Measurements from ENCODE around the gene JAGN1. TPM values are rescaled to one million over a fixed set of nuclear protein-coding genes. Genes with fewer than 3 reads are reported as not detected.

The JAGN1 gene
- total RNA-seq (2022) (32.4 and 34.2 TPM in 2 replicates), Bru-seq, nascent RNA (percentile 86 among the genes with signal in this experiment), BruChase-seq, experiment 1, labeled RNA remaining after a 6-hour chase (percentile 83 among the genes with signal in this experiment), BruChase-seq, experiment 2, labeled RNA remaining after a 2-hour chase (percentile 92 among the genes with signal in this experiment)
- long read RNA-seq, transcript JAGN1-201 (2 exons, 1,675 nt) = major isoform, 68 of 77 reads
- long read RNA-seq, partial matches to known transcripts = 0 of 77 reads
- long read RNA-seq, other reads (novel, unspliced or antisense) = 8 of 77 reads

DNA sequence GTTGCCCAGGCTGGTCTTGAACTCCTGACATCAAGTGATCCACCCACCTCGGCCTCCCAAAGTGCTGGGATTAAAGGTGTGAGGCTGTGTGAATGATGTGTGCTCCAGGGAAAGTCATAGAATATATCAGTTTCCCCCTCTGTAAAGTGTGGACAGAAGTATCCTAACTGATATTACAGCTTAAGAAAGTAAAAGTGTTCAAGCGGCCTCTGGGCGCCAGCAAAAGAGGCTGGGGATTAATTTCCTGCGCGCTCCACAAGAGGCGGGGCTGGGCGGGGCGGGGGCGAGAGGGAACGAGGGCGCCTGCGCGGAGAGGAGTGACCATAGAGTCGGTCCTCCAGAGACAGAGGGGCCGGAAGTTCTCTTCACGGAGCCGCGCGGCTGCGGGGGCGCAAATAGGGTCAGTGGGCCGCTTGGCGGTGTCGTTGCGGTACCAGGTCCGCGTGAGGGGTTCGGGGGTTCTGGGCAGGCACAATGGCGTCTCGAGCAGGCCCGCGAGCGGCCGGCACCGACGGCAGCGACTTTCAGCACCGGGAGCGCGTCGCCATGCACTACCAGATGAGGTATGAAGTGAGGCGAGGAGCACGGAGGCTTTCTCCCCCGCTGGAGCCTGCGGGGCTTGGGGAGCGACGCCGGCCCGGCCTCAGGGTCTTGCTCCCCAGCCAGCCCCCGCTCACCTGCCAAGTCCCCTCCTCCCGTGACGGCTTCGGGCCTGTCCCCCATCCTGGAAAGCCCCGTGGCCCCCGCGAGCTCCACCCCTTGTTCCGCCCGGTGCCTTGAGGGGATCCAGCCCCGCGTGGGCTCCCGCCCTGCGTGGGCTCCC is at the start of gene JAGN1:
TSS of gene JAGN1 (plus strand) at position 362 of the 823 bp plus-strand sequence. CDS start at position 475, 113 bp downstream.
- no peaks in the 10 kb centered on the region for H3K27me3 Mint-ChIP-seq (ENCODE audit: unreplicated experiment)
- peak; percentile 86 for DNase-seq
- H3K9me3 Mint-ChIP-seq (ENCODE audit: low read depth, unreplicated experiment) = peaks cover 5% of the 10 kb centered on the region
- H3K4me3 Mint-ChIP-seq (ENCODE audit: low read depth, unreplicated experiment) = peak within 1 kb of the TSS; percentile 97
- CTCF ChIA-PET = interaction anchor here (1.6 kb wide), 1 partner anchor 12 kb away, joined by 3 read pairs; no protein-coding TSS in a partner anchor
- H3K27ac Mint-ChIP-seq (ENCODE audit: unreplicated experiment) = peak within 1 kb of the TSS; percentile 91
- H3K36me3 Mint-ChIP-seq (ENCODE audit: insufficient read depth, unreplicated experiment) = peaks cover 41% of the 10 kb centered on the region
- BruUV-seq (replicated peaks) = TSS peak; percentile 54
- TF ChIP-seq, protein P1, sequence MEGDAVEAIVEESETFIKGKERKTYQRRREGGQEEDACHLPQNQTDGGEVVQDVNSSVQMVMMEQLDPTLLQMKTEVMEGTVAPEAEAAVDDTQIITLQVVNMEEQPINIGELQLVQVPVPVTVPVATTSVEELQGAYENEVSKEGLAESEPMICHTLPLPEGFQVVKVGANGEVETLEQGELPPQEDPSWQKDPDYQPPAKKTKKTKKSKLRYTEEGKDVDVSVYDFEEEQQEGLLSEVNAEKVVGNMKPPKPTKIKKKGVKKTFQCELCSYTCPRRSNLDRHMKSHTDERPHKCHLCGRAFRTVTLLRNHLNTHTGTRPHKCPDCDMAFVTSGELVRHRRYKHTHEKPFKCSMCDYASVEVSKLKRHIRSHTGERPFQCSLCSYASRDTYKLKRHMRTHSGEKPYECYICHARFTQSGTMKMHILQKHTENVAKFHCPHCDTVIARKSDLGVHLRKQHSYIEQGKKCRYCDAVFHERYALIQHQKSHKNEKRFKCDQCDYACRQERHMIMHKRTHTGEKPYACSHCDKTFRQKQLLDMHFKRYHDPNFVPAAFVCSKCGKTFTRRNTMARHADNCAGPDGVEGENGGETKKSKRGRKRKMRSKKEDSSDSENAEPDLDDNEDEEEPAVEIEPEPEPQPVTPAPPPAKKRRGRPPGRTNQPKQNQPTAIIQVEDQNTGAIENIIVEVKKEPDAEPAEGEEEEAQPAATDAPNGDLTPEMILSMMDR (IDR thresholded peaks at IDR 0.05; ENCODE audit: unreplicated experiment) = no peak
- H3K4me1 Mint-ChIP-seq (ENCODE audit: low read depth, unreplicated experiment) = peaks cover 25% of the 10 kb centered on the region
- intact Hi-C loops (cut with micrococcal nuclease; ENCODE audit: unreplicated experiment) = no loop called here

DNA sequence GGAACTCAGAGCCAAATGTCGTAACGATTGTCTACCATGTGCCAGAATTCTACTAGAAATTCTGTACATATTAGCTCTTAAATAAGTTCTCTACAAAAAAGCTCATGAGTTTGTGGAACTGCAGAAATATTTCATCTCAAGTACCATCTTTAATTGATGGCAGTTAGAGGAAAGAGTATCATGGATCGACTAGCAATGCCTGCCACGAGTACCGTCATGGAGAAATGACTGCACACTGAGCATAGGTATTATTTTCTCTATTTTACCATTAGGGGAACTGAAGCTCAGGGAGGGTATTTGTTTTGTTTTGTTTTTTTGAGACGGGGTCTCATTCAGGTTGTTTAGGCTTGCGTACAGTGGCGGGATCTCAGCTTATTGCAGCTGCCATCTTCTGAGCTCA is 49.4 kb upstream of the JAGN1 start:
- peaks cover 10% of the 10 kb centered on the region for H3K4me1 Mint-ChIP-seq (ENCODE audit: low read depth, unreplicated experiment)
- TF ChIP-seq, protein P1 (IDR thresholded peaks at IDR 0.05; ENCODE audit: unreplicated experiment) = no peak
- H3K4me3 Mint-ChIP-seq (ENCODE audit: low read depth, unreplicated experiment) = no peak overlapping the region
- H3K27me3 Mint-ChIP-seq (ENCODE audit: unreplicated experiment) = no peaks in the 10 kb centered on the region
- H3K36me3 Mint-ChIP-seq (ENCODE audit: insufficient read depth, unreplicated experiment) = peaks cover 28% of the 10 kb centered on the region
- CTCF ChIA-PET = no interaction called here
- H3K9me3 Mint-ChIP-seq (ENCODE audit: low read depth, unreplicated experiment) = no peaks in the 10 kb centered on the region
- H3K27ac Mint-ChIP-seq (ENCODE audit: unreplicated experiment) = no peak overlapping the region
- intact Hi-C loops (cut with micrococcal nuclease; ENCODE audit: unreplicated experiment) = no loop called here
- no TSS peak for BruUV-seq (replicated peaks)
- no peak for DNase-seq

DNA sequence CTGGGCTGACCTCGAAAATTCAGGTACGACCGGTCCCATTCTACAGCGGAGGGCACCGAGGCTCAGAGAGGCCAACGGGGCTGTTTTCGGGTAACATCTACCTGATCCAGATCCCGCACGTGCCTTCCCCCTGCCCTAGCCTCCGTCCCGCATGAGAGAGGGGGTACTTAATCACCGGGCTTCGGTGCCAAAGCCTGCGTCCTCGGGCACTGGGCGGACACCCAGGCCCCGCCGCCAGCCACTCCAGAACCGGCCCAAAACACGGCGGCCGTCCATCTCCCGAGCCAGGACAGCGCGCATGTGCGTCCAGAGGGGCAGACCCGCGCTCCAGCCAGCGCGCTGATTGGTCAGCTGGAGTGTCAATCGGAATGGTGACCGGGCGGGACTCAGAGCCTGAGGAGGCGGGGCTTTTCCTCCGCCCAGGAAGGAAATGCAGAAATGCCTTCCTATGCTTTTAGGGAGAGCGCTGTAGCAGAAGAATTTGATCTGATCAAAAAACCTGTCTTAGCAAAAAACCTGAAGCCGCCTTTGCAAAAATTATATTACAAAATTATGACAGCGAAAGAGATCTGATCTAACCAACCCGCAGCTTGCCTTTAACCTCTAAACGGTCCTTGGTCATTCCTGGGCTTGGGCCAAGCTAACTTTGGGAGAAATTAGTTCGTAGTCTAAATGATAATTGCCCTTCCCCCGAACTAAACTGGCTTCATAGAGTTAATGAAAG is 46.5 kb upstream of the JAGN1 start, which contains the start of gene RPUSD3:
TSS of gene RPUSD3 (minus strand) at position 294 of the 724 bp plus-strand sequence. CDS start at position 276, 18 bp downstream.
- TF ChIP-seq, protein P1 (IDR thresholded peaks at IDR 0.05; ENCODE audit: unreplicated experiment) = no peak
- H3K4me1 Mint-ChIP-seq (ENCODE audit: low read depth, unreplicated experiment) = peaks cover 18% of the 10 kb centered on the region
- H3K4me3 Mint-ChIP-seq (ENCODE audit: low read depth, unreplicated experiment) = peak within 1 kb of the TSS; percentile 97
- peaks cover 25% of the 10 kb centered on the region for H3K36me3 Mint-ChIP-seq (ENCODE audit: insufficient read depth, unreplicated experiment)
- no peaks in the 10 kb centered on the region for H3K27me3 Mint-ChIP-seq (ENCODE audit: unreplicated experiment)
- CTCF ChIA-PET = interaction anchor here (0.5 to 1.6 kb wide), 2 partner anchors 102 to 286 kb away, joined by 3 to 8 read pairs; no protein-coding TSS in a partner anchor
- no TSS peak for BruUV-seq (replicated peaks)
- intact Hi-C loops (cut with micrococcal nuclease; ENCODE audit: unreplicated experiment) = no loop called here
- no peaks in the 10 kb centered on the region for H3K9me3 Mint-ChIP-seq (ENCODE audit: low read depth, unreplicated experiment)
- H3K27ac Mint-ChIP-seq (ENCODE audit: unreplicated experiment) = peak within 1 kb of the TSS; percentile 71
- peak; percentile 97 for DNase-seq

DNA sequence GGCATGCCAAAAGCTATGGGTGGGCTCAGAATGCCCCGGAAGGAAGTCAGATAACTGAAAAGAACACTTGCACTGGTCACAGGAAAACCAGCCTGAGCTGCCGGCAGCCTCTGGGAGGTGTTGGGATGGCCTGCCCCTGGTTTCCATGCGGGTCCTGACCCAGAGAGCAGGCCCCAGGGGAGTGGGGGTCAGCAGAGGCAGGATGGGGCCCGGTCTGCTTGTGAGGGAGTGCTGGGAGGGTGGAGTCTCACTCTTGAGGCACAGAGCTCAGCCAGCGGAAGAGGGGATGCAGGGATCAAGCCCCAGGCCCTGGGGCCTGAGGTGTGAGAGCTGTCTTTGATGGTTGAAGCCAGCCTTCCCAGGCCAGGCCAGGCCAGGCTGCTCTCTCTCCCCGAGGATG is 44.2 kb upstream of the JAGN1 start:
- Mint-ChIP-seq H3K36me3 (ENCODE audit: insufficient read depth, unreplicated experiment) (peaks cover 20% of the 10 kb centered on the region), H3K4me1 (ENCODE audit: low read depth, unreplicated experiment) (peaks cover 18% of the 10 kb centered on the region), H3K4me3 (ENCODE audit: low read depth, unreplicated experiment) (no peak overlapping the region), H3K27me3 (ENCODE audit: unreplicated experiment) (peaks cover 2% of the 10 kb centered on the region), H3K9me3 (ENCODE audit: low read depth, unreplicated experiment) (no peaks in the 10 kb centered on the region), H3K27ac (ENCODE audit: unreplicated experiment) (no peak overlapping the region)
- no peak for DNase-seq
- BruUV-seq (replicated peaks) = no TSS peak
- TF ChIP-seq, protein P1 (IDR thresholded peaks at IDR 0.05; ENCODE audit: unreplicated experiment) = no peak
- intact Hi-C loops (cut with micrococcal nuclease; ENCODE audit: unreplicated experiment) = loop anchor here (5.0 kb wide), 2 partner anchors 51 to 86 kb away; partner anchors contain the start of gene CRELD1
- CTCF ChIA-PET = interaction anchor here (0.6 kb wide), 1 partner anchor 13 kb away, joined by 4 read pairs; no protein-coding TSS in a partner anchor

Measured in Calu3 (cell line).